ENCODE data around the gene APBB1IP.
"Not testable (repeated sequence)": the region's sequence is repeated elsewhere in the genome, so short reads cannot be mapped to it uniquely, and the experiment has no call there.

Gene APBB1IP

GRCh38 chr10:26437637-26438461 is at the start of gene APBB1IP:
Gene APBB1IP (plus strand): TSS chr10:26438341. CDS start chr10:26492327, 53,986 bp downstream.
- H3K9me3 ChIP-seq (ENCODE audit: insufficient read depth, low read length) = no peaks in the 10 kb centered on the region
- peak within 1 kb of the TSS; percentile 71 for H3K9ac ChIP-seq (ENCODE audit: insufficient read length, low read depth)
- no peaks in the 10 kb centered on the region for H3K36me3 ChIP-seq (ENCODE audit: insufficient read depth, insufficient read length, low read length)
- peak within 1 kb of the TSS; percentile 70 for H3K4me3 ChIP-seq (ENCODE audit: insufficient read length, low read depth)
- H3K27me3 ChIP-seq (ENCODE audit: insufficient read depth, insufficient read length) = peaks cover 35% of the 10 kb centered on the region
- TF ChIP-seq SUZ12 (IDR thresholded peaks at IDR 0.05; ENCODE audit: extremely low read depth, insufficient read depth, insufficient read length) = no peak
- TF ChIP-seq YY1 (IDR thresholded peaks at IDR 0.05; ENCODE audit: insufficient read depth, insufficient read length) = no peak
- no peak for TF ChIP-seq ZNF274 (IDR thresholded peaks at IDR 0.05; ENCODE audit: low read depth, low read length)
- DNase-seq (ENCODE audit: low read depth, low spot score) = no peak
- no peaks in the 10 kb centered on the region for H3K4me1 ChIP-seq (ENCODE audit: insufficient read depth, insufficient read length)

DNA sequence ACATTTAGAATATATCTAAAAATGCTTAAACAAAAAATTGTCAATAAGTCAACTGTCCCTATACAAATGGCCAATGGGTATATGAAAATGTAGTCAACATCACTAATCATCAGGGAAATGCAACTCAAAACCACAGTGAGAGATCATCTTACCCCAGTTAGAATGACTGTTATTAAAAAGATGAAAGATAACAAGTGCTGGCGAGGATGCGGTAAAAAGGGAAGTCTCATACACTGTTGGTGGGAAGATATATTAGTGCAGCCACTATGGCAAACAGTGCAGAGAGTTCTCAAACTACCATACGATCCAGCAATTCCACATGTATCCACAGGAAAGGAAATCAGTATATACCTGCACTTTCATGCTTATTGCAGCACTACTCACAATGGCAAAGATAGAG is 48.6 kb upstream of the APBB1IP start:
- H3K9me3 ChIP-seq (ENCODE audit: insufficient read depth, low read length) = no peaks in the 10 kb centered on the region
- peaks cover 2% of the 10 kb centered on the region for H3K4me1 ChIP-seq (ENCODE audit: insufficient read depth, insufficient read length)
- no peak overlapping the region for H3K9ac ChIP-seq (ENCODE audit: insufficient read length, low read depth)
- H3K27me3 ChIP-seq (ENCODE audit: insufficient read depth, insufficient read length) = peaks cover 9% of the 10 kb centered on the region
- no peaks in the 10 kb centered on the region for H3K36me3 ChIP-seq (ENCODE audit: insufficient read depth, insufficient read length, low read length)
- no peak overlapping the region for H3K4me3 ChIP-seq (ENCODE audit: insufficient read length, low read depth)
- DNase-seq (ENCODE audit: low read depth, low spot score) = no peak
- TF ChIP-seq SUZ12 (IDR thresholded peaks at IDR 0.05; ENCODE audit: extremely low read depth, insufficient read depth, insufficient read length) (no peak), ZNF274 (IDR thresholded peaks at IDR 0.05; ENCODE audit: low read depth, low read length) (no peak)

DNA sequence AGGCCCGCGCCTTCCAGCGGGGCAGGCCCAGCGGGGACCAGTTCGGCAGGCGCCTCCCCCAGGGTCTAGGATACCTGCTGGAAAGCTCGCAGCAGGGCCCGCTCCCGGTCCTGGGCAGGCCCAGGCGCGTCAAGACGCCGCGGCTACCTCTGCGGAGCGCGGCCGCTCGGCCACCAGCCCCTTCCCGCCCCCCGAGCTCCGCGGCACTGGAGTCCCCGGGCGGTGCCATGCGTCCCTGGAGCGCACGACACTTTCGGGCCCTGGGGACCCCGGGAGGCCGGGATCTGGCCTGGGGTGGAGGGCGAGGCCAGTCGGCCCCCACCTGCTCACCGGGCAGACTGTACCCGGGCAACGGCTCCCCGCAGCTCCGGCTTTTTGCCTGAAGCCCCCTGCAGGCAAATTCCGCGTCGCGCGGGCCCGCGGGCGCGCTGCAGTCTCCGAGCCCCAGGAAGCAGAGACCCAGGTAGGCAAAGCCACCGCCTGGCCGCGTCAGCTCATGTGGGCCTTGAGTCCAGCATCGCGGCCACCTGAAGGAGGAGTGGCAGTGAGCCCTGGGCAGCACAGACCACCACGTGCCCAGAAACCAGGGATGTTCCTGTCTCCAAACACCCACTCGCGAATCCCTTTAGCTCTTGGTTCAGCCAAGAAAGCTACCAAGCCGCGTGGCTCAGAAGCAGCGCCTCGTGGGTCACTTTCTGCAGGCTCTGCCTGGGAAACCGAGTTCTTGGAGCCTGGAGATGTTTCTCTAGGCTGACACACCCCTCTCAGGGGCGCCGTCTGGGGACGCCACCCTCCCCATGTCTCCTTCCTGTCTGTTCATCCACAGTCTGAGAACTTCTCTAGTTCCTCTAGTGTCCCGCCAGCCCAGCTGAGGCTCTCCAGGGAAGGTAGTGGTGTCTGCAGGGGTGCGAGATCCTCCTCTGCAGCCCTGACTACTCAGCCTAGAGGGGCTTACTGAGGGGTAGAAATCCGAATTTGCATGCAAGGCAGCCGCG is 46.1 kb upstream of the APBB1IP start:
- no peak for DNase-seq (ENCODE audit: low read depth, low spot score)
- Histone ChIP-seq H3K9me3 (ENCODE audit: insufficient read depth, low read length) (no peaks in the 10 kb centered on the region), H3K27me3 (ENCODE audit: insufficient read depth, insufficient read length) (peaks cover 9% of the 10 kb centered on the region), H3K4me1 (ENCODE audit: insufficient read depth, insufficient read length) (peaks cover 2% of the 10 kb centered on the region), H3K9ac (ENCODE audit: insufficient read length, low read depth) (peak overlapping the region; percentile 68), H3K4me3 (ENCODE audit: insufficient read length, low read depth) (peak overlapping the region; percentile 27), H3K36me3 (ENCODE audit: insufficient read depth, insufficient read length, low read length) (no peaks in the 10 kb centered on the region)
- TF ChIP-seq ZNF274 (IDR thresholded peaks at IDR 0.05; ENCODE audit: low read depth, low read length) = no peak
- no peak for TF ChIP-seq SUZ12 (IDR thresholded peaks at IDR 0.05; ENCODE audit: extremely low read depth, insufficient read depth, insufficient read length)
- no peak for TF ChIP-seq YY1 (IDR thresholded peaks at IDR 0.05; ENCODE audit: insufficient read depth, insufficient read length)

GRCh38 chr10:26398353-26398752 is 39.8 kb upstream of the APBB1IP start:
- H3K27me3 ChIP-seq (ENCODE audit: insufficient read depth, insufficient read length); H3K4me1 ChIP-seq (ENCODE audit: insufficient read depth, insufficient read length); DNase-seq (ENCODE audit: low read depth, low spot score); H3K36me3 ChIP-seq (ENCODE audit: insufficient read depth, insufficient read length, low read length); H3K9ac ChIP-seq (ENCODE audit: insufficient read length, low read depth); H3K4me3 ChIP-seq (ENCODE audit: insufficient read length, low read depth); H3K9me3 ChIP-seq (ENCODE audit: insufficient read depth, low read length): not testable (repeated sequence)

DNA sequence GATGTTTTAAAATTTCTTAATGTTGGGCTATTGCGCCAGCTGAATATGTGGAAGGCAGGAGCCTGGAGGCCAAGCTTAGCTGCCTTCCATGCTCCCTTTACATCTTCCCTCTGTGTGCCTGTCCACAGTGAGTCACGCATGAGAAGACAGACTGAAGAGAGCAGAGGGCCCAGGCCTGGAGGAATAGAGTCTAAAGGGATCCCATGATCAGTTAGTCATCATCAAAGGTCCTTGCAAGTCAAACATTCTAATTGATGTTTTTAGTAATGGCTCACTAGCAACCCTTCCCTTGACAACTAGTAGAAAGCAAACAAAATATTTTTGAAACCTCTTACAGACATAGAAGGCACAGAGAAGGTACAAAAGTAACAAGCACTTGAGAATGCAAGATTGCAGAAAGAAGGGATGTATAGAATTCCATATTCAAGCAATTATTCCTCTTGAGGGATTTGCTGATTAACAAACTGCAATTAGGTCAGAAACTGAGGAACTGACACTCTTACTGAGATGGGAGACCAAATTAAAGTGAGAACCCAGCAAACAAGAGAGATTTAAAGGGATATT is 30.7 kb upstream of the APBB1IP start:
- TF ChIP-seq SUZ12 (IDR thresholded peaks at IDR 0.05; ENCODE audit: extremely low read depth, insufficient read depth, insufficient read length) (no peak), ZNF274 (IDR thresholded peaks at IDR 0.05; ENCODE audit: low read depth, low read length) (no peak), YY1 (IDR thresholded peaks at IDR 0.05; ENCODE audit: insufficient read depth, insufficient read length) (no peak)
- H3K9ac ChIP-seq (ENCODE audit: insufficient read length, low read depth) = no peak overlapping the region
- H3K27me3 ChIP-seq (ENCODE audit: insufficient read depth, insufficient read length) = no peaks in the 10 kb centered on the region
- H3K4me1 ChIP-seq (ENCODE audit: insufficient read depth, insufficient read length) = no peaks in the 10 kb centered on the region
- DNase-seq (ENCODE audit: low read depth, low spot score) = no peak
- H3K4me3 ChIP-seq (ENCODE audit: insufficient read length, low read depth) = no peak overlapping the region
- no peaks in the 10 kb centered on the region for H3K36me3 ChIP-seq (ENCODE audit: insufficient read depth, insufficient read length, low read length)
- H3K9me3 ChIP-seq (ENCODE audit: insufficient read depth, low read length) = no peaks in the 10 kb centered on the region

- no peaks in the 10 kb centered on the region for H3K36me3 ChIP-seq (ENCODE audit: insufficient read depth, insufficient read length, low read length)
- TF ChIP-seq ZNF274 (IDR thresholded peaks at IDR 0.05; ENCODE audit: low read depth, low read length) (no peak), YY1 (IDR thresholded peaks at IDR 0.05; ENCODE audit: insufficient read depth, insufficient read length) (no peak), SUZ12 (IDR thresholded peaks at IDR 0.05; ENCODE audit: extremely low read depth, insufficient read depth, insufficient read length) (no peak)
- H3K27me3 ChIP-seq (ENCODE audit: insufficient read depth, insufficient read length) = no peaks in the 10 kb centered on the region
- H3K4me1 ChIP-seq (ENCODE audit: insufficient read depth, insufficient read length) = no peaks in the 10 kb centered on the region
- no peaks in the 10 kb centered on the region for H3K9me3 ChIP-seq (ENCODE audit: insufficient read depth, low read length)
- H3K9ac ChIP-seq (ENCODE audit: insufficient read length, low read depth) = no peak overlapping the region
- no peak overlapping the region for H3K4me3 ChIP-seq (ENCODE audit: insufficient read length, low read depth)
- DNase-seq (ENCODE audit: low read depth, low spot score) = no peak
These were observed 29.2 kb upstream of the APBB1IP start for GRCh38 chr10:26408858-26409494.
